ENCODE data around the gene ILF3.

Gene ILF3

GRCh38 chr19:10618846-10619245, 35.3 kb upstream of the ILF3 start:
- DNase-seq (ENCODE audit: insufficient read length, low spot score) (no peak), FAIRE-seq (no peak)
- TF ChIP-seq CTCF (IDR thresholded peaks at IDR 0.05; ENCODE audit: insufficient read depth, missing control alignments) = no peak

- no peak for DNase-seq (ENCODE audit: insufficient read length, low spot score)
- no peak for TF ChIP-seq CTCF (IDR thresholded peaks at IDR 0.05; ENCODE audit: insufficient read depth, missing control alignments)
- no peak for FAIRE-seq
Measured at GRCh38 chr19:10620786-10621185, 33.4 kb upstream of the ILF3 start.

- FAIRE-seq (no peak), DNase-seq (ENCODE audit: insufficient read length, low spot score) (no peak)
- TF ChIP-seq CTCF (IDR thresholded peaks at IDR 0.05; ENCODE audit: insufficient read depth, missing control alignments) = no peak
Measured at GRCh38 chr19:10621966-10622365, 32.2 kb upstream of the ILF3 start.

DNA sequence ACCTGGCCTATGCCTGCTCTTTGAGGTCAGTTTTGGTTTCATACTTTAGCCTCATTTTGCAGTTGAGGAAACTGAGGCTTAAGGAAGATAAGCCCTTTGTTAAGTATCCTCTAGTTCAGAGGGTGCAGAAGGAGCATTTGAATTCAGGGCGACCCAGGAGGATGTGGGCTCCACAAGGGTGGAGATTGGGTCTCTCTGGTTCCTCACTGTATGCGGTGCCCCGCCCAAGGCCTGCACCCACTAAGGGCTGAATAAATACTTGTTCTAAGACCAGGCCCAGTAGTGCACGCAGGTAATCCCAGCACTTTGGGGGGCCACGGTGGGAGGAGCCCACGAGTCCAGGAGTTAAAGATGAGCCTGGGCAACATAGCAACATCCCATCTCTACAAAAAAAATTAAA, 29.6 kb upstream of the ILF3 start:
- no peak for DNase-seq (ENCODE audit: insufficient read length, low spot score)
- FAIRE-seq = no peak
- no peak for TF ChIP-seq CTCF (IDR thresholded peaks at IDR 0.05; ENCODE audit: insufficient read depth, missing control alignments)

- no peak for DNase-seq (ENCODE audit: insufficient read length, low spot score)
- TF ChIP-seq CTCF (IDR thresholded peaks at IDR 0.05; ENCODE audit: insufficient read depth, missing control alignments) = no peak
- FAIRE-seq = no peak
Measured at GRCh38 chr19:10625003-10625761, 29.0 kb upstream of the ILF3 start, which contains the start of gene SLC44A2. Gene SLC44A2, plus strand, starts transcription at chr19:10625553. Its CDS starts 81 bp downstream, at chr19:10625634.

- FAIRE-seq = no peak
- no peak for TF ChIP-seq CTCF (IDR thresholded peaks at IDR 0.05; ENCODE audit: insufficient read depth, missing control alignments)
- no peak for DNase-seq (ENCODE audit: insufficient read length, low spot score)
Measured at GRCh38 chr19:10625762-10626138, 28.4 kb upstream of the ILF3 start.

- FAIRE-seq = no peak
- DNase-seq (ENCODE audit: insufficient read length, low spot score) = no peak
Measured at GRCh38 chr19:10631874-10632273, 22.3 kb upstream of the ILF3 start.

More at GRCh38 chr19:10631874-10632273, 22.3 kb upstream of the ILF3 start:
- no peak for TF ChIP-seq CTCF (IDR thresholded peaks at IDR 0.05; ENCODE audit: insufficient read depth, missing control alignments)

All from D721Med (cell line).